A549 (cell line): ENCODE measurements around the gene TMEM80. TPM values are rescaled to one million over a fixed set of nuclear protein-coding genes. Genes with fewer than 3 reads are reported as not detected.
A peak's percentile ranks its signal among the peaks of the same experiment; 100 is the strongest.

ENCODE experiments used
- ATAC-seq, 2 experiments: fragments of 200-7000 bp in 1 of 2; fragments of >200 bp in 1 of 2; cut with Nextera tagmentation in 1 of 2; cut with Tn5 transposase in 1 of 2; 3 replicates each; pipeline versions ENCODE4 v1.8.0 to v1.9.1; 2018 to 2020; ENCODE audit warnings: mild to moderate bottlenecking in 1 of 2, moderate library complexity in 1 of 2
- CTCF ChIA-PET: fragments of 300-600 bp; sonication (Branson Sonifier 250); formaldehyde crosslinking; extraction: SDS; loops from one replicate; lab custom pipeline; 2021; ENCODE audit warnings: antibody characterized with exemption, inconsistent platforms; lab: Yijun Ruan, JAX
- POLR2A ChIA-PET: fragments of 350-600 bp; formaldehyde crosslinking; extraction: SDS; loops from one replicate; lab custom pipeline; 2021; ENCODE audit warnings: antibody characterized with exemption, inconsistent platforms; lab: Yijun Ruan, JAX
- DNase-seq, 2 experiments: peaks; one replicate each; pipeline versions ENCODE4 v3.0.0 to v3.0.0-alpha.2; 2011 to 2016; ENCODE audit warnings: low read depth in 1 of 2, low spot score in 1 of 2
- FAIRE-seq: peaks from 2 replicates; lab custom pipeline; 2011; peaks lifted over from hg19 to GRCh38; lab: Jason Lieb, UNC
- H3K27ac ChIP-seq, 2 experiments: fragments of >200 bp; sonication (Bioruptor Twin); formaldehyde crosslinking; 3 replicates each; pipeline ENCODE4 v1.5.1; 2016 to 2017
- H3K4me1 ChIP-seq: fragments of >200 bp; sonication (Bioruptor Twin); formaldehyde crosslinking; 3 replicates; pipeline ENCODE4 v1.6.1; 2016
- H3K4me2 ChIP-seq: fragments of >200 bp; sonication (Bioruptor Twin); formaldehyde crosslinking; 3 replicates; pipeline ENCODE4 v1.6.1; 2016
- H3K4me3 ChIP-seq: fragments of >200 bp; sonication (Bioruptor Twin); formaldehyde crosslinking; 3 replicates; pipeline ENCODE4 v1.5.1; 2016
- H3K9me3 ChIP-seq: fragments of >200 bp; sonication (Bioruptor Twin); formaldehyde crosslinking; 3 replicates; pipeline ENCODE4 v1.6.1; 2016
- CBX8 ChIP-seq: fragments of 200-600 bp; sonication (generic); IDR thresholded peaks from 2 replicates; pipeline ENCODE4 v1.6.1; 2016
- E2F6 ChIP-seq: IDR thresholded peaks from 2 replicates; pipeline ENCODE4 v1.6.1; 2012; ENCODE audit warnings: low read depth, borderline replicate concordance
- EHF ChIP-seq: fragments of 250-450 bp; sonication (Bioruptor Pico); IDR thresholded peaks from 2 replicates; pipeline ENCODE4 v1.5.0; 2020; ENCODE audit warnings: mild to moderate bottlenecking
- EHMT2 ChIP-seq: fragments of 200-600 bp; sonication (generic); IDR thresholded peaks from 2 replicates; pipeline ENCODE4 v1.6.1; 2016; ENCODE audit warnings: antibody characterized with exemption, low read depth, mild to moderate bottlenecking, moderate library complexity
- EP300 ChIP-seq, 2 experiments: fragments of >200 bp; sonication (Bioruptor Twin); formaldehyde crosslinking; IDR thresholded peaks; 2 replicates in 1 of 2; 3 replicates in 1 of 2; pipeline ENCODE4 v1.6.1; 2016 to 2017
- ESRRA ChIP-seq: fragments of 150-350 bp; IDR thresholded peaks from 2 replicates; pipeline ENCODE4 v1.6.1; 2014; ENCODE audit warnings: mild to moderate bottlenecking, low read length, borderline replicate concordance
- FOSL2 ChIP-seq, 2 experiments: fragments of 450-650 bp in 1 of 2; fragments of >200 bp in 1 of 2; sonication (Bioruptor Twin) in 1 of 2; formaldehyde crosslinking; IDR thresholded peaks; 2 replicates each; pipeline versions ENCODE4 v1.5.0 to v1.6.1; 2016 to 2020; ENCODE audit warnings: mild to moderate bottlenecking in 1 of 2, moderate library complexity in 1 of 2
- FOXS1 ChIP-seq: fragments of 250-450 bp; sonication (Bioruptor Pico); IDR thresholded peaks from 2 replicates; pipeline ENCODE4 v1.5.0; 2020; ENCODE audit warnings: mild to moderate bottlenecking, moderate library complexity
- GATA3 ChIP-seq: IDR thresholded peaks from 2 replicates; pipeline ENCODE4 v1.6.1; 2012; ENCODE audit warnings: borderline replicate concordance
- HDAC2 ChIP-seq: fragments of 200-600 bp; sonication (generic); IDR thresholded peaks from 2 replicates; pipeline ENCODE4 v1.6.1; 2016
- HOXA7 ChIP-seq: fragments of 250-450 bp; sonication (Bioruptor Pico); IDR thresholded peaks from 2 replicates; pipeline ENCODE4 v1.5.0; 2020; ENCODE audit warnings: mild to moderate bottlenecking, moderate library complexity
- HOXB5 ChIP-seq: fragments of 250-450 bp; sonication (Bioruptor Pico); IDR thresholded peaks from 2 replicates; pipeline ENCODE4 v1.5.0; 2020; ENCODE audit warnings: mild to moderate bottlenecking, moderate library complexity
- JUN ChIP-seq, 2 experiments: fragments of >200 bp; sonication (Bioruptor Twin); formaldehyde crosslinking; IDR thresholded peaks; 2 replicates in 1 of 2; 3 replicates in 1 of 2; pipeline ENCODE4 v1.6.1; 2016 to 2017
- JUNB ChIP-seq: fragments of >200 bp; sonication (Bioruptor Twin); formaldehyde crosslinking; IDR thresholded peaks from 2 replicates; pipeline ENCODE4 v1.6.1; 2016
- KDM5A ChIP-seq: fragments of 200-600 bp; sonication (generic); IDR thresholded peaks from 2 replicates; pipeline ENCODE4 v1.6.1; 2016; ENCODE audit warnings: antibody characterized with exemption, mild to moderate bottlenecking
- MAZ ChIP-seq: fragments of 150-350 bp; IDR thresholded peaks from 2 replicates; pipeline ENCODE4 v1.6.1; 2014; ENCODE audit warnings: antibody characterized with exemption, low read depth, low read length, borderline replicate concordance
- NFE2L2 ChIP-seq: fragments of 150-350 bp; conservative IDR thresholded peaks from 2 replicates; pipeline ENCODE4 v1.6.1; 2014; ENCODE audit warnings: low read length
- NPAS2 ChIP-seq: fragments of 250-450 bp; sonication (Bioruptor Pico); IDR thresholded peaks from 2 replicates; pipeline ENCODE4 v1.8.0; 2022; ENCODE audit warnings: mild to moderate bottlenecking, moderate library complexity, borderline replicate concordance
- PBX3 ChIP-seq: IDR thresholded peaks from 2 replicates; pipeline ENCODE4 v1.6.1; 2012
- POLR2A ChIP-seq: IDR thresholded peaks from 2 replicates; pipeline ENCODE4 v1.6.1; 2012; ENCODE audit warnings: mild to moderate bottlenecking, low read length
- RAD21 ChIP-seq, 2 experiments: fragments of >200 bp in 1 of 2; sonication (Bioruptor Twin) in 1 of 2; formaldehyde crosslinking in 1 of 2; IDR thresholded peaks in 1 of 2; conservative IDR thresholded peaks in 1 of 2; 2 replicates in 1 of 2; 3 replicates in 1 of 2; pipeline ENCODE4 v1.6.1; 2012 to 2018; ENCODE audit warnings: inconsistent platforms in 1 of 2
- RFX5 ChIP-seq: fragments of 450-650 bp; IDR thresholded peaks from 2 replicates; pipeline ENCODE4 v1.7.1; 2014; ENCODE audit warnings: antibody characterized with exemption, mild to moderate bottlenecking, moderate library complexity
- SMC3 ChIP-seq: fragments of >200 bp; sonication (Bioruptor Twin); formaldehyde crosslinking; IDR thresholded peaks from 3 replicates; pipeline ENCODE4 v1.6.1; 2018; ENCODE audit warnings: inconsistent platforms
- SREBF2 ChIP-seq: fragments of 450-650 bp; IDR thresholded peaks from 2 replicates; pipeline ENCODE4 v1.6.1; 2014; ENCODE audit warnings: mild to moderate bottlenecking, moderate library complexity
- TFCP2L1 ChIP-seq: fragments of 250-450 bp; sonication (Bioruptor Pico); IDR thresholded peaks from 2 replicates; pipeline ENCODE4 v1.5.0; 2021; ENCODE audit warnings: mild to moderate bottlenecking
- ZC3H11A ChIP-seq: fragments of 450-650 bp; IDR thresholded peaks from 2 replicates; pipeline ENCODE4 v1.6.1; 2014; ENCODE audit warnings: antibody characterized with exemption, mild to moderate bottlenecking
- ZSCAN20 ChIP-seq: fragments of 250-450 bp; sonication (Bioruptor Pico); IDR thresholded peaks from 2 replicates; pipeline ENCODE4 v1.8.0; 2022; ENCODE audit warnings: mild to moderate bottlenecking, moderate library complexity
- WGBS: methylation state at CpG from one replicate; pipeline ENCODE4 v1.1.6; 2017; ENCODE audit errors: missing lambda C conversion rate; 5-methylcytosine and 5-hydroxymethylcytosine counted together
- polyA plus RNA-seq, 4 experiments: library from polyadenylated mRNA; depleted of rRNA in 3 of 4; stranded (reverse); fragments of >200 nt; fragmentation: RNase III in 1 of 4; extraction: RNeasy Plus Mini Kit Qiagen cat#74134 plus additional on column Dnase treatment in 1 of 4; gene quantifications; 2 replicates in 3 of 4; 3 replicates in 1 of 4; pipeline ENCODE4 v1.2.3, GENCODE V29; 2011 to 2017
- TF ChIP-seq, protein P1 (sequence below): fragments of >200 bp; sonication (Bioruptor Twin); formaldehyde crosslinking; IDR thresholded peaks from 3 replicates; pipeline ENCODE4 v1.6.1; 2016
- TF ChIP-seq, protein P2 (sequence below): fragments of >200 bp; sonication (Bioruptor Twin); formaldehyde crosslinking; IDR thresholded peaks from 2 replicates; pipeline ENCODE4 v1.6.1; 2016
- TF ChIP-seq, protein P3 (sequence below): fragments of >200 bp; sonication (Bioruptor Twin); formaldehyde crosslinking; IDR thresholded peaks from 3 replicates; pipeline ENCODE4 v1.5.1; 2016
- TF ChIP-seq, protein P4 (sequence below): fragments of 250-450 bp; sonication (Bioruptor Pico); IDR thresholded peaks from 2 replicates; pipeline ENCODE4 v1.5.0; 2020; ENCODE audit warnings: low read depth, mild to moderate bottlenecking, moderate library complexity
- TF ChIP-seq, protein P5 (sequence below): fragments of 450-650 bp; IDR thresholded peaks from 2 replicates; pipeline ENCODE4 v1.6.1; 2014; ENCODE audit warnings: antibody characterized with exemption

The TMEM80 gene
- polyA plus RNA-seq, 2 of the 4 experiments (the other 2 are of a cell fraction): 10.8 to 15.2 TPM

DNA sequence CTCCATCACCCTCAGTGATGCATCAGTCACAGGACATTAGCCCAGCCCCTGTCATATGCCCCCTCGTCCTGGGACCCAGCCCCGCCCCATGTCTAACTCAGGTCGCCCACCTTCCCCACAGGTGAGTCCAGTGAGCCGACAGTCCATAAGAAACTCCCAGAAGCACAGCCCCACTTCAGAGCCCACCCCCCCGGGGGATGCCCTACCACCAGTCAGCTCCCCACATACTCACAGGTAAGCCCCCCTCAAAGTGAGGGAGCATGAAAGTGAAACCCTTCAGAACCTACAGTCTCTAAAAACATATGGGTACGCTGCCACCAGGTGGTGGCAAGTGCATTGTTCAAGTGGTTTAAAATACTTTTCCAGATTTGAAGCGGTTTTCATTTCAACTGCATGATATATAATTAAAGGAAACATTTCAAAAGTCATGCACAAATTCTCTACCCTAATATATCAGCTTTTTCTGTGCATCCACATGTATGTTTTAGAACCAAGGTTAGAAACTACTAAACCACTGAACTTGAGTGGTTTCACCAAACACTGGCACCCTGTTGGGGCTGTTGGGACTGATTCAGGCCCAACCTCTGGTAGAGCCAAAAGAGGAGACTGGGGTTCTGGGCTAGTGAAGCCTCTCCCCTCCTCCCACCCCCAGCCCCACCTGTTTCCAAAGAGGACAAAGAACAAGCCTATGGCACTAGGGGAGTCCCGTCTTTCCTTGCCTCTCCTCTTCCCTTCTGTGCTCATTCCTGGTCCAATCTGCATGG, 27.7 kb downstream of the TMEM80 start:
- WGBS: 49% methylated on average over 6 of the region's 8 CpGs
- TF ChIP-seq, protein P1, sequence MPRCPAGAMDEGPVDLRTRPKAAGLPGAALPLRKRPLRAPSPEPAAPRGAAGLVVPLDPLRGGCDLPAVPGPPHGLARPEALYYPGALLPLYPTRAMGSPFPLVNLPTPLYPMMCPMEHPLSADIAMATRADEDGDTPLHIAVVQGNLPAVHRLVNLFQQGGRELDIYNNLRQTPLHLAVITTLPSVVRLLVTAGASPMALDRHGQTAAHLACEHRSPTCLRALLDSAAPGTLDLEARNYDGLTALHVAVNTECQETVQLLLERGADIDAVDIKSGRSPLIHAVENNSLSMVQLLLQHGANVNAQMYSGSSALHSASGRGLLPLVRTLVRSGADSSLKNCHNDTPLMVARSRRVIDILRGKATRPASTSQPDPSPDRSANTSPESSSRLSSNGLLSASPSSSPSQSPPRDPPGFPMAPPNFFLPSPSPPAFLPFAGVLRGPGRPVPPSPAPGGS: no peak
- TF ChIP-seq POLR2A (no peak), KDM5A (no peak), CBX8 (no peak), EP300 (IDR thresholded peaks at IDR 0.05) (no peak), ZC3H11A (no peak), HOXB5 (no peak), MAZ (no peak), SREBF2 (no peak), FOXS1 (CRISPR knock-in tag) (no peak), JUNB (no peak), EHMT2 (no peak), ZSCAN20 (CRISPR knock-in tag) (no peak), PBX3 (no peak), NFE2L2 (no peak), JUN (IDR thresholded peaks at IDR 0.05) (0 out of 5 replicates have a peak, but pooled peaks of 1 of the 2 experiments have one; percentile 19), TFCP2L1 (CRISPR knock-in tag) (no peak), RFX5 (no peak), EHF (CRISPR knock-in tag) (no peak), FOSL2 (IDR thresholded peaks at IDR 0.05) (no peak), FOSL2 (CRISPR knock-in tag; IDR thresholded peaks at IDR 0.05) (no peak), HOXA7 (CRISPR knock-in tag) (no peak), HDAC2 (no peak), NPAS2 (CRISPR knock-in tag) (no peak), SMC3 (peak; percentile 77), ESRRA (no peak), E2F6 (no peak), GATA3 (no peak), RAD21 (conservative IDR thresholded peaks at IDR 0.05 in 1 of 2, IDR thresholded peaks at IDR 0.05 in 1 of 2) (peak; percentile 87 to 90)
- TF ChIP-seq, protein P2, sequence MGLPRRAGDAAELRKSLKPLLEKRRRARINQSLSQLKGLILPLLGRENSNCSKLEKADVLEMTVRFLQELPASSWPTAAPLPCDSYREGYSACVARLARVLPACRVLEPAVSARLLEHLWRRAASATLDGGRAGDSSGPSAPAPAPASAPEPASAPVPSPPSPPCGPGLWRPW: no peak
- TF ChIP-seq, protein P3, sequence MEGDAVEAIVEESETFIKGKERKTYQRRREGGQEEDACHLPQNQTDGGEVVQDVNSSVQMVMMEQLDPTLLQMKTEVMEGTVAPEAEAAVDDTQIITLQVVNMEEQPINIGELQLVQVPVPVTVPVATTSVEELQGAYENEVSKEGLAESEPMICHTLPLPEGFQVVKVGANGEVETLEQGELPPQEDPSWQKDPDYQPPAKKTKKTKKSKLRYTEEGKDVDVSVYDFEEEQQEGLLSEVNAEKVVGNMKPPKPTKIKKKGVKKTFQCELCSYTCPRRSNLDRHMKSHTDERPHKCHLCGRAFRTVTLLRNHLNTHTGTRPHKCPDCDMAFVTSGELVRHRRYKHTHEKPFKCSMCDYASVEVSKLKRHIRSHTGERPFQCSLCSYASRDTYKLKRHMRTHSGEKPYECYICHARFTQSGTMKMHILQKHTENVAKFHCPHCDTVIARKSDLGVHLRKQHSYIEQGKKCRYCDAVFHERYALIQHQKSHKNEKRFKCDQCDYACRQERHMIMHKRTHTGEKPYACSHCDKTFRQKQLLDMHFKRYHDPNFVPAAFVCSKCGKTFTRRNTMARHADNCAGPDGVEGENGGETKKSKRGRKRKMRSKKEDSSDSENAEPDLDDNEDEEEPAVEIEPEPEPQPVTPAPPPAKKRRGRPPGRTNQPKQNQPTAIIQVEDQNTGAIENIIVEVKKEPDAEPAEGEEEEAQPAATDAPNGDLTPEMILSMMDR: peak; percentile 89
- TF ChIP-seq, protein P4, sequence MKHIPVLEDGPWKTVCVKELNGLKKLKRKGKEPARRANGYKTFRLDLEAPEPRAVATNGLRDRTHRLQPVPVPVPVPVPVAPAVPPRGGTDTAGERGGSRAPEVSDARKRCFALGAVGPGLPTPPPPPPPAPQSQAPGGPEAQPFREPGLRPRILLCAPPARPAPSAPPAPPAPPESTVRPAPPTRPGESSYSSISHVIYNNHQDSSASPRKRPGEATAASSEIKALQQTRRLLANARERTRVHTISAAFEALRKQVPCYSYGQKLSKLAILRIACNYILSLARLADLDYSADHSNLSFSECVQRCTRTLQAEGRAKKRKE (CRISPR knock-in tag): no peak
- TF ChIP-seq, protein P5, sequence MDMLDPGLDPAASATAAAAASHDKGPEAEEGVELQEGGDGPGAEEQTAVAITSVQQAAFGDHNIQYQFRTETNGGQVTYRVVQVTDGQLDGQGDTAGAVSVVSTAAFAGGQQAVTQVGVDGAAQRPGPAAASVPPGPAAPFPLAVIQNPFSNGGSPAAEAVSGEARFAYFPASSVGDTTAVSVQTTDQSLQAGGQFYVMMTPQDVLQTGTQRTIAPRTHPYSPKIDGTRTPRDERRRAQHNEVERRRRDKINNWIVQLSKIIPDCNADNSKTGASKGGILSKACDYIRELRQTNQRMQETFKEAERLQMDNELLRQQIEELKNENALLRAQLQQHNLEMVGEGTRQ: no peak
- no peak overlapping the region for H3K4me2 ChIP-seq
- 0 out of 6 replicates have a peak overlapping the region, but pooled peaks of 1 of the 2 experiments have one; percentile 15 for H3K27ac ChIP-seq
- ATAC-seq: peak; percentile 6 to 29; a peak in 3 of 6 replicates
- DNase-seq: peak in 1 of 2 experiments; percentile 67
- no peak for FAIRE-seq
- H3K4me1 ChIP-seq: peaks cover 40% of the 10 kb centered on the region
- CTCF ChIA-PET: interaction anchor here (0.7 to 20.1 kb wide), 32 partner anchors 10 to 191 kb away, joined by 3 to 599 read pairs (median 4); partner anchors contain the start of genes DEAF1, EPS8L2, TALDO1 and TMEM80
- H3K9me3 ChIP-seq: no peaks in the 10 kb centered on the region
- POLR2A ChIA-PET: no interaction called here
- H3K4me3 ChIP-seq: no peak overlapping the region
